Endothelial cell of umbilical vein (primary cell): ENCODE results near the gene NR3C1. TPM values are rescaled to one million over a fixed set of nuclear protein-coding genes. Genes with fewer than 3 reads are reported as not detected.

ENCODE experiments used
- BruUV-seq: library from RNA; stranded (reverse); fragments of 400-500 nt; replicated peaks from 2 replicates; lab custom pipeline; 2021; lab: Mats Ljungman, UMichigan
- CTCF ChIA-PET: fragments of 300-600, 350-600 bp; sonication (Branson Sonifier 250); formaldehyde crosslinking; loops from one replicate; lab custom pipeline; 2021; ENCODE audit warnings: antibody characterized with exemption, inconsistent platforms; lab: Charles Lee
- POLR2A ChIA-PET: fragments of 300-600, 350-600 bp; sonication (Branson Sonifier 250); formaldehyde crosslinking; loops from one replicate; lab custom pipeline; 2021; ENCODE audit warnings: antibody characterized with exemption, inconsistent platforms; lab: Charles Lee
- DNase-seq: peaks from one replicate; pipeline ENCODE4 v3.0.0-alpha.2; 2011; ENCODE audit warnings: low read depth, low spot score
- FAIRE-seq: peaks from 2 replicates; lab custom pipeline; 2011; peaks lifted over from hg19 to GRCh38; lab: Jason Lieb, UNC
- H2AFZ ChIP-seq: 2 replicates; pipeline ENCODE4 v1.6.0; 2012; ENCODE audit warnings: low read depth, low read length, control low read depth, inconsistent platforms
- H3K27ac ChIP-seq: 2 replicates; pipeline ENCODE4 v1.5.1; 2011; ENCODE audit warnings: low read depth, mild to moderate bottlenecking, control low read depth, low read length, moderate library complexity; ENCODE audit not compliant: insufficient read depth
- H3K27me3 ChIP-seq, 2 experiments: 2 replicates each; pipeline versions ENCODE4 v1.6.0 to v1.6.1; 2011; ENCODE audit warnings: low read length in 2 of 2, mixed read lengths in 1 of 2; ENCODE audit not compliant: control insufficient read depth in 2 of 2, insufficient read depth in 2 of 2
- H3K36me3 ChIP-seq, 2 experiments: 2 replicates in 1 of 2; 3 replicates in 1 of 2; pipeline ENCODE4 v1.5.1; 2011; ENCODE audit warnings: low read length in 2 of 2, mild to moderate bottlenecking in 1 of 2, moderate library complexity in 1 of 2; ENCODE audit not compliant: control insufficient read depth in 2 of 2, insufficient read depth in 2 of 2; ENCODE audit errors: extremely low read depth in 1 of 2
- H3K4me1 ChIP-seq: 3 replicates; pipeline ENCODE4 v1.5.1; 2011; ENCODE audit warnings: mild to moderate bottlenecking, low read length; ENCODE audit not compliant: control insufficient read depth, insufficient read depth; ENCODE audit errors: extremely low read depth
- H3K4me2 ChIP-seq: 2 replicates; pipeline ENCODE4 v1.6.1; 2011; ENCODE audit warnings: low read length, control low read depth, mixed read lengths; ENCODE audit not compliant: insufficient read depth
- H3K4me3 ChIP-seq, 3 experiments: fragments of 200-600 bp in 1 of 3; sonication (generic), shearing (Covaris generic) in 1 of 3; replicated peaks in 1 of 3; 2 replicates each; pipeline ENCODE4 v1.5.1; 2011 to 2016; ENCODE audit warnings: control low read depth in 3 of 3, low read length in 3 of 3, mild to moderate bottlenecking in 2 of 3, inconsistent platforms in 1 of 3, low read depth in 1 of 3, moderate library complexity in 1 of 3; ENCODE audit not compliant: insufficient read depth in 1 of 3
- H3K79me2 ChIP-seq: 2 replicates; pipeline ENCODE4 v1.6.0; 2012; ENCODE audit warnings: low read length, inconsistent platforms; ENCODE audit not compliant: control insufficient read depth, insufficient read depth
- H3K9ac ChIP-seq: replicated peaks from 2 replicates; pipeline ENCODE3; 2011; ENCODE audit warnings: low read length, control low read depth; ENCODE audit not compliant: insufficient read depth; ENCODE audit errors: extremely low read depth
- H3K9me1 ChIP-seq: replicated peaks from 3 replicates; pipeline ENCODE4 v1.6.0; 2011; ENCODE audit warnings: mild to moderate bottlenecking, low read length; ENCODE audit not compliant: control insufficient read depth, insufficient read depth; ENCODE audit errors: extremely low read depth
- H3K9me3 ChIP-seq: replicated peaks from 2 replicates; pipeline ENCODE4 v1.5.1; 2012; ENCODE audit warnings: low read length, inconsistent platforms; ENCODE audit not compliant: control insufficient read depth, insufficient read depth
- H4K20me1 ChIP-seq: replicated peaks from 2 replicates; pipeline ENCODE3; 2011; ENCODE audit warnings: mild to moderate bottlenecking, low read length; ENCODE audit not compliant: control insufficient read depth, insufficient read depth; ENCODE audit errors: extremely low read depth
- EZH2 ChIP-seq: IDR thresholded peaks from 2 replicates; pipeline ENCODE4 v1.6.1; 2012; ENCODE audit warnings: borderline replicate concordance, low read depth, mild to moderate bottlenecking, moderate library complexity, low read length, inconsistent platforms; ENCODE audit not compliant: severe bottlenecking
- FOS ChIP-seq: IDR thresholded peaks from 2 replicates; pipeline ENCODE4 v1.6.1; 2011; ENCODE audit warnings: mild to moderate bottlenecking, low read length, moderate library complexity, borderline replicate concordance; ENCODE audit not compliant: insufficient read depth
- GATA2 ChIP-seq: IDR thresholded peaks from 2 replicates; pipeline ENCODE4 v1.7.0; 2011; ENCODE audit warnings: low read depth, mild to moderate bottlenecking, moderate library complexity, mixed read lengths, low read length; ENCODE audit not compliant: insufficient read length, insufficient read depth
- JUN ChIP-seq: IDR thresholded peaks from 2 replicates; pipeline ENCODE4 v1.6.1; 2011; ENCODE audit warnings: borderline replicate concordance, low read depth; ENCODE audit not compliant: insufficient read length, insufficient read depth
- MYC ChIP-seq: IDR thresholded peaks from one replicate; pipeline ENCODE4 v1.6.1; 2011; ENCODE audit warnings: mild to moderate bottlenecking, low read depth, low read length
- POLR2A ChIP-seq: IDR thresholded peaks from 2 replicates; pipeline ENCODE4 v1.6.1; 2012; ENCODE audit warnings: low read depth, mild to moderate bottlenecking, control low read depth, low read length
- POLR2AphosphoS5 ChIP-seq: IDR thresholded peaks from 2 replicates; pipeline ENCODE4 v1.6.1; 2012; ENCODE audit warnings: low read depth, mild to moderate bottlenecking, control low read depth, low read length, moderate library complexity; ENCODE audit not compliant: insufficient read depth
- dilution Hi-C: fragments of 300-500 bp; cut with MboI; formaldehyde crosslinking; loops from one replicate; pipeline ENCODE4 v1.15.0; 2019; ENCODE audit warnings: low sequenced_read_pairs; ENCODE audit not compliant: extremely low pct_ligation_motif_present
- intact Hi-C: fragments of 100-400 bp; cut with micrococcal nuclease; formaldehyde crosslinking; loops from one replicate; pipeline ENCODE4 v1.10.0; 2022
- polyA plus RNA-seq, 4 experiments: library from polyadenylated mRNA; depleted of rRNA in 3 of 4; stranded (reverse) in 3 of 4; unstranded in 1 of 4; fragments of >200 nt; gene quantifications; 2 replicates each; pipeline versions ENCODE4 v1.2.1 to v1.2.3, GENCODE V29; 2011 to 2012; ENCODE audit warnings: missing spikeins in 1 of 4
- total RNA-seq: library from RNA; stranded (reverse); gene quantifications from 2 replicates; pipeline ENCODE4 v1.2.3, GENCODE V29; 2021
- TF ChIP-seq, protein P1 (sequence below), 2 donors: IDR thresholded peaks; 1 replicate in 1 of 2; 2 replicates in 1 of 2; pipeline ENCODE4 v1.5.1; 2011; ENCODE audit warnings: low read length in 2 of 2, mild to moderate bottlenecking in 2 of 2, moderate library complexity in 2 of 2, control low read depth in 1 of 2, inconsistent platforms in 1 of 2, low read depth in 1 of 2; ENCODE audit not compliant: insufficient read depth in 1 of 2; ENCODE audit errors: extremely low read depth in 1 of 2
- TF ChIP-seq, protein P2 (sequence below): IDR thresholded peaks from 2 replicates; pipeline ENCODE4 v1.6.1; 2011; ENCODE audit not compliant: insufficient read depth, insufficient read length

The NR3C1 gene
- total and polyA plus RNA-seq, 2 donors (not counting 3 experiments of a cell fraction or from before 2014, with no cell fraction given) = 4.1 to 17.0 TPM

DNA sequence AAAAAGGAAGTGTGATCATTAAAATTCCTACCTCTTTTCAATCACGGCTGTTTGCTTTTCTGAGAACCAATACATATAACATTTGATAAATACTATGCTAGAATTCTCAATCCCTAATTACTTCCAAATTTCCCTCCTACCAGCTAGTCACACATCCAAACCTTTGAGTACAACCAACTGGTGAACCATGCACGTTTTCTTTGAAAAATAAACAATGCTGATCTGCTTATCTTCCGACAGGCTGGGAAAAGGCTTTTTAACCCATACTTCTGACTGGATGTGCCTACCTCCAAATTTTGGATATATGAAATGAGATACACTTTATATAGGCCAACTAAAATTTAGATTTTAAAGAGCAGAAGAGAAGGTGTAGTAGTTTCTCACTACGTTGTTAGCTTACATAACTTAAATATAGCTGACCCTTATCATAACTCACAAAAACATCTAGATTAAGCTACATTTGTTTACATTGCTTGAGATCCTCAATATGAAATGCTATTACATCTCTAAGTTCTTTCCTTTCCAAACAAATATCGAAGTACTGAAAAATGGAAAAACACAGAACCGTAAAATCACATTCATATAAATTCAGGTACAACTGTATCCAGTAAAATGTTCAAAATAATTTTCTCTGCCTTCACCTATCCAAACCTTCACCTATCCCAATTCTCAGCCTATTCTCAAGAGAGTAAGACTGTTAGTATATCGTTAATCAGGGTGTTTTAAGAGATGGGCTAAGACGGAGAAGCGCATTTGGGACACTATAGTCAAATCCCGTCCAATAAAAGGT lies 2.1 kb downstream of the NR3C1 start:
- H3K9me3 ChIP-seq = no peaks in the 10 kb centered on the region
- peak; percentile 39 for DNase-seq
- peaks cover 62% of the 10 kb centered on the region for H3K4me1 ChIP-seq
- no peaks in the 10 kb centered on the region for H3K9me1 ChIP-seq
- H4K20me1 ChIP-seq = no peaks in the 10 kb centered on the region
- peak overlapping the region; percentile 64 to 94 (median 87) for H3K4me3 ChIP-seq
- ChIA-PET POLR2A (no interaction called here), CTCF (interaction anchor here (0.9 to 2.5 kb wide), 7 partner anchors 296 to 741 kb away, joined by 3 to 10 read pairs (median 5); no protein-coding TSS in a partner anchor)
- no peak overlapping the region for H2AFZ ChIP-seq
- H3K27me3 ChIP-seq = no peaks in the 10 kb centered on the region
- FAIRE-seq = no peak
- peak overlapping the region; percentile 91 for H3K27ac ChIP-seq
- H3K4me2 ChIP-seq = peak overlapping the region; percentile 95
- dilution Hi-C loops = no loop called here
- no TSS peak for BruUV-seq
- intact Hi-C loops = loop anchor here (1.0 to 10.0 kb wide), 7 partner anchors 87 to 687 kb away; no protein-coding TSS in a partner anchor
- H3K79me2 ChIP-seq = peaks cover 63% of the 10 kb centered on the region
- no peaks in the 10 kb centered on the region for H3K36me3 ChIP-seq
- TF ChIP-seq, protein P1, sequence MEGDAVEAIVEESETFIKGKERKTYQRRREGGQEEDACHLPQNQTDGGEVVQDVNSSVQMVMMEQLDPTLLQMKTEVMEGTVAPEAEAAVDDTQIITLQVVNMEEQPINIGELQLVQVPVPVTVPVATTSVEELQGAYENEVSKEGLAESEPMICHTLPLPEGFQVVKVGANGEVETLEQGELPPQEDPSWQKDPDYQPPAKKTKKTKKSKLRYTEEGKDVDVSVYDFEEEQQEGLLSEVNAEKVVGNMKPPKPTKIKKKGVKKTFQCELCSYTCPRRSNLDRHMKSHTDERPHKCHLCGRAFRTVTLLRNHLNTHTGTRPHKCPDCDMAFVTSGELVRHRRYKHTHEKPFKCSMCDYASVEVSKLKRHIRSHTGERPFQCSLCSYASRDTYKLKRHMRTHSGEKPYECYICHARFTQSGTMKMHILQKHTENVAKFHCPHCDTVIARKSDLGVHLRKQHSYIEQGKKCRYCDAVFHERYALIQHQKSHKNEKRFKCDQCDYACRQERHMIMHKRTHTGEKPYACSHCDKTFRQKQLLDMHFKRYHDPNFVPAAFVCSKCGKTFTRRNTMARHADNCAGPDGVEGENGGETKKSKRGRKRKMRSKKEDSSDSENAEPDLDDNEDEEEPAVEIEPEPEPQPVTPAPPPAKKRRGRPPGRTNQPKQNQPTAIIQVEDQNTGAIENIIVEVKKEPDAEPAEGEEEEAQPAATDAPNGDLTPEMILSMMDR (IDR thresholded peaks at IDR 0.05; ENCODE audit: extremely low read depth in 1 of 2, insufficient read depth in 1 of 2, low read depth in 1 of 2, low read length in 2 of 2) = no peak
- TF ChIP-seq JUN (no peak), GATA2 (no peak), FOS (no peak), EZH2 (no peak), MYC (no peak), POLR2A (no peak), POLR2AphosphoS5 (no peak)
- TF ChIP-seq, protein P2, sequence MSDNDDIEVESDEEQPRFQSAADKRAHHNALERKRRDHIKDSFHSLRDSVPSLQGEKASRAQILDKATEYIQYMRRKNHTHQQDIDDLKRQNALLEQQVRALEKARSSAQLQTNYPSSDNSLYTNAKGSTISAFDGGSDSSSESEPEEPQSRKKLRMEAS = no peak
- peak overlapping the region; percentile 95 for H3K9ac ChIP-seq
